Erythroblast (primary cell): ENCODE data around the gene DUSP7.
A peak's percentile ranks its signal among the peaks of the same experiment; 100 is the strongest.

Source experiments
- DNase-seq, 2 experiments: peaks; one replicate each; lab custom pipeline; 2025; lab: John Stamatoyannopoulos, UW
- GATA1 ChIP-seq: IDR thresholded peaks from 2 replicates; pipeline ENCODE4 v1.6.1; 2011; ENCODE audit warnings: low read depth, mild to moderate bottlenecking, control low read depth, low read length, moderate library complexity
- POLR2A ChIP-seq: IDR thresholded peaks from 2 replicates; pipeline ENCODE4 v1.6.1; 2011; ENCODE audit warnings: mild to moderate bottlenecking, low read length

The DUSP7 gene

DNA sequence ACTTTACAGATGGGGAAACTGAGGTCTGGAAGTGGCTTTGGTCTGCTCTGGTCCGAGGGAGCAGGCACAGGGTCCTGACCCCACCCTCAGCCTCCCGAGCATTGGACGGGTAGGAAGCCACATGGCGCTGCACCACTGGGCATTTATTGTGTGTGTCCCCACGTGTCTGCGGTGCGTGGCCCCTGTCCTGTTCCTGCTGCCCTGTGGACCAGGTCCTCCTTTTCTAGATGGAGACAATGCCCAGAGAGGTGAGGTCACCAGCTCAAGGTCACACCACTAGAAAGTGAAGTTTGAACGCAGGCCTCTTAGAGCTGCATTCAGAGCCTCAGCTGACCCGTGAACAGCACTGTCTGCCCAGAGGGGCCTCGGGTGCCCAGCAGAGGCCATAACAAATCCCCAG lies 26.8 kb downstream of the DUSP7 start:
- no peak for DNase-seq
- TF ChIP-seq GATA1 (no peak), POLR2A (no peak)

DNA sequence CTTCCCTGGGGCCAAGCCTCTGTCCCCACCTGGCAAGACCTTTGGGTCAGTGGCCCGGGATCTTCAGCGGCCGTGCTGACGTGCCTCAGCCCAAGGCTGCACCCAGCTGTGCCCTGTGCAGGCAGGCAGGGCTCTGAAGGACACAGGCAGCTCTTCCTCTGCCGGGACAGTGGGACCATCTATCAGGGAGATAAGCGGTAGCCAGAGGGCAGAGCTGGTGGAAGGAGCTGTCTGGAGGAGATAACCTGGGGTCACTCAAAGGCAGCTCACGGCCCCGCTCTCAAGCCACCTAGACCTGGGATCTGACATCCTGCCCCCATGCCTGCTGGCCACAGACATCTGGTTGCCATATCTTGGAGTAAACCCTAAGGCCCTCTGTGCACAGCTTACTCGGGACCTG lies 27.3 kb downstream of the DUSP7 start:
- TF ChIP-seq GATA1 (no peak), POLR2A (no peak)
- DNase-seq, result peak; percentile 58 to 81

DNA sequence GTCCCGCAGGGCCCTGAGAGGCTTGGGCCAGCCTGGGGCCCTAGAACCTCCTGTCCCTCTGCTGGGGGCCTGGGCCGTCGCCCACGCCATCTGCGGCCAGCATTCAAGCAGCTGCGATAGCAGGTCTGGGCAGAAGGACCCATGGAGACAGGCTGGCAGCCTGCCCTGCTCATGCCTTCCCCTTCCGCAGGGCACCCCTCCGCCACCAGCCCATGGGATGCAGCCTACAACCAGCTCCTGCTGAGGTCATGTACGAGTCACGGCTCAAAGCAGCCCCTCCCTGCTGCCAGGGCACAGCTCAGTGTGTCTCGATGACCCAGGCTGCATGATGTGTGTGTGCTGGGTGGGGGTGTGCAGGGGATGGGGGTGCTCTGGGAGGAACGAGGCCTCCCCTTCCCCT lies 27.8 kb downstream of the DUSP7 start:
- DNase-seq, result peak; percentile 24 to 42
- TF ChIP-seq GATA1, result no peak
- no peak for TF ChIP-seq POLR2A

DNA sequence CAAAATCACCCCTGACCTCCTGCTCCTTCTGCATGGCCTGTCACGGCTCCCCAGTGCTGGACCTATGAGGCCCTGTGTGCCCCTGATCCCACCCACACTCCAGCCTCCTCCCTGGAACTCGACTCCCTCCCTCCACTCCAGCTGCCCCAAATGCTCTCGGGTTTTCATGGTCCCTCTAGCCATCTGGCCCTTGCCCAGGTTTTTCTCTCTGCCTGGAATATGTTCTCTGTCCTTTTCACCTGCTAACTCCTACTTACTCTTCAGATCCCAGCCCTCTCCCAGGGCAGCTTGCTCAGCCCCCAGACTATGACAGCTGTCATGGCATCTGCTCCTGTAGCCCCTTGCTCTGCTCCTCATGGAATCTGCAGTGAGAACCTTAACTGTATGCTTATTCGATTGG lies 30.3 kb downstream of the DUSP7 start:
- TF ChIP-seq POLR2A, result no peak
- no peak for TF ChIP-seq GATA1
- no peak for DNase-seq

DNA sequence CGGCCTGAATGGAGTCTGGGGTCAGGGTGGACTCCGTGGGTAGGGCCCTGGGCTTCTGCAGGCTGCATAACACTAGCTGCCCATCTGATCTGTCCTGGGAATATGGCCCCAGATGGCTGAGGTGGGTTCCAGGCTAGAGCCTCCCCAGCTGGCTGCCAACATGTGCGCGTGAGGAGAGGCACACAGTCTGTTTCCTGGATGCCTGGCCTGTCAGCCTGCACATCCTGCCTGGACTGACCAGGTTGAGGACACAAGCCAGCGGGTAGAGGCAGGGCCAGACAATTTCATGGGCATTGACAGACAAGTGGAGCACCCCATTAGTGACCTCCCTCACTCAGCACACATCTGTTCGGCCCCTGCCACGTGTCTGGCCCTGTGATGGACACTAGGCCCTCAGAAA lies 30.9 kb downstream of the DUSP7 start:
- TF ChIP-seq POLR2A (no peak), GATA1 (no peak)
- no peak for DNase-seq

DNA sequence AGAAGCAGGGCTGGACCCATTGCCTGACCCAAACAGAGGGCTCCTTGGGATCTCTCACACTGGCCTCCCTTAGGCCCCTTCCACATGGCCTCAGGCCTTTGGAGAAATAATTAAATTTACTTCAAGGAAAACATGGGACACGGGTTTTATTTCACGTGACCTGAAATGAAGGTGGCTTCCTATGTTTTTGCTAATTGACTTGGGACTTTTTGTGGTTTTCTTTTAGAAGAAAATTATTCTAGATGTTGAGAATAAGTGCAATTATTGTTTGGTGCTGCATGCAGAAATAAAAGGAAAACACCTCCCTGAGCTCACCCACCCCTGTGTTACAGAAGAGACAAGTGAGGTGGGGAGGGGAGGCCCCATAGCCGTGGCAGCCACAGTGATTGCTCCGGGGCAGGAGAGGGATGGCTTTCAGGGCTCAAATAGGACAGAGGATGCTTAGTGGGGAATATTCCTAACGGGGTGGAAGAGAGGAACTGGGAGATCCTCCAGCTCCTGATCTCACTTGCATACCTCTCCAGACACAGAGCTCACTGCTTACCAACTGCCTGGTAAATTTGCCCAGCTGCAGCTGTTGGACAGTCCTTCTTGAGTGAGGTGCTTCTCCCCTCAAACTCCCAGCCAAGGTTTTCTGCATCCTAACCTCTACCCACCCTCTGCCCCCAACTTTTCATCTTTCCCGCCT lies 31.5 kb downstream of the DUSP7 start:
- TF ChIP-seq POLR2A (no peak), GATA1 (no peak)
- no peak for DNase-seq

DNA sequence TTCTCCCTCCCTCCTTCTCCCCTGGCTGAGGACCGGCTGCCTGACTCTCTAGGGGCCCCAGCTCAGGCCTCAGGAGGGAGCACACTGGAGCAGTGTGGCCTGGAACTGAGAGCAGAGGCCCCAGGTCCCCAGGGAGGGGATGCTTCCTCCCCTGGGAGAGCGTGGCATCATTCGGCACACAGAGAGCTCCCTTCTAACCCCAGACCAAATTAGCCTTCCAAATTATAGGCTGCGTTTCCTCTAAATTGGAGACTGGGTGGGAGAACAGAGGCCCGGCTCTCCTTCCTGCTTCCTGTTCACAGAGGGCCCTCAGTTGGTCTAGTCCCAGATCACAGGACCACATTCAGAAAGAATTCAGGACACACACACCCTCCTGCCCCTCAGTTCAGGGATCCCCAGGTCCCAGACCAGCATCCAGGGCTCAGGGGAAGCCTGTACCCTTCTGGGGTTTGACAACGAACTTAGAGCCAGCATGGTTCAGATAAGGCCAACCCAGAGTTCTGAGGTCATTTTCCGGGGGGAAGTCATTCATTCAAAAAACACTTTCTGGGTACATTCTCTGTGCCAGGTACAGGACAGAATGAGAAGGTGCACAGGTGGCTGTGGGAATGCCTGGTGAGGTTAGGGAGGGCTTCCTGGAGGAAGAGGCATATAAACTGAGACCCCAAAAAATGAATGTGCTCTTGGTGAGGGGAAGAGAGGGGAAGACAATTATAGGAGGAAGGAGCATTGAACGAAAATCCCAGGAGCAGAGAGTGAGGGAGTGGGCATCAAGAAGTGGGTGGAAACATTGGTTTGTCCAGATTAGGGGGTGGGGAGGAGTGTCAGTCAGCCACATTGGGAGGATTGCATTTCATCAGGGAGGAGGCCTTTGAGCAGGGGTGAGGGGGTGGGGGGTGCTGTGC lies 32.3 kb downstream of the DUSP7 start:
- DNase-seq, result no peak
- TF ChIP-seq POLR2A (no peak), GATA1 (no peak)

DNA sequence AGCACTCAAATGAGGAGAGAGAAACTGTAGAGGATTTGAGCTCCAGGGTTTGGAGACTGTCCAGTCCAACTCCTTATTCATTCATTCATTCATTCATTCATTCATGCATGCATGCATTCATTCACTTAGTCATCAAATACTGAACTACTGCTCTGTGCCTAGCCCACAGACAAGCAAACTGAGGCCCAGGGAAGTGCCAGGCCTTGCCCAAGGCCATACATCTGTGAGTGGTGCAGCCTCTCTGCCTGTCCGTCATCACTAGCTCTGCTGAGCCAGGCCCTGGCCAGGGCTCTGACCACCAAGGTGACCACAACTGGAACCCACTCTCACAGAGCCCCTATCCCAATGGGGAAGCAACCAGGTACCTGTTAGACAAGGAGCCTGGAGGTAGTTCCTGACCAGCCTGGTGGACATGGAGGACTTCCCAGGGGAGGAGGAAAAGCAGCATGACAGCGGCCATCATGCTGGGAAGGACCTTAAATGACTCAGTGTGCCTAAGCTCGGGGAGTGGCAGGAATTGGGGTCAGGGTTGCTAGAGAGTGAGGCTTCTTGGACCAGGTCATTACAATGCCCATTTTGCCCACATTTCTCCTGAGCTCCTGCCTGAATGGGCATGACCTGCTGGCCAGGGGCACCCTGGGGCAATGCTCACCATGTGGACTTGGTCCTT lies 33.1 kb downstream of the DUSP7 start:
- TF ChIP-seq POLR2A, result no peak
- no peak for TF ChIP-seq GATA1
- no peak for DNase-seq

DNA sequence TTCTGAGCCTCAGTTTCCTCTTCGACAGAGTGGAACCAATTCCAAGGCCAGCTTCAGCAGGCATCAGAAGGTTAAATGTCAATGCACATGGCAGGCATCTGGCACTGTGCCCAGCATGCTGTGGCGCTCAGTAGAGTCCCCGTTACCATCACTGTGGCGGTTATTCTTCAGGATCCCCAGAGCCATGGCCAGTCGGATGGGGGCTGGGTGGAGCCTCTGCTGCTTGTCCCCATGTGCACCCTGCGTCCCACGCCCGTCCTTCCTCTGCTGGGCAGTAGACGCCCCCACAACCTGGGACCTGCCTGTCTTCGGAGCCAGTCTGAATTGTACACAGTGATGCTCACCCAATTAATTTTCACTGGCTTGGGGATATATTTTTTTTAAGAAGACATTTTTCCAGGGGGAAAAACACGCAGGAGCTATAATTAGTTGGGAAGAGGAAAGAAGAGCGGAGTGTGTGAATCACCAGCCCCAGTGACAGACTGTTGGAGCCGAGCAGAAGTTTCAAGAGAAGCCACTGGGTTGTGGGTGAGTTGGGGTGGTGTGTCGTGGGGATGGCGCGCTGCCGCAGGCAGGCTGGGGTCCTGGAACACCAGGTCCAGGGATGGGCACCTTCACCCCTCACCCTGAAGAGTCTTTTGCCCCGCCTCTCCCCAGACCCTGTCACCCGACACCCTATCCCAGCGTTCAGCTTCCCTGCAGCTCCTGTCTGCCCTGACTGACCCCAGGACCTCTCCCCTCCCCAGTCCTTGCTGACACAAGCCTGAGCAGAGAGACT lies 33.9 kb downstream of the DUSP7 start:
- DNase-seq, result no peak
- TF ChIP-seq POLR2A, result no peak
- TF ChIP-seq GATA1, result no peak

DNA sequence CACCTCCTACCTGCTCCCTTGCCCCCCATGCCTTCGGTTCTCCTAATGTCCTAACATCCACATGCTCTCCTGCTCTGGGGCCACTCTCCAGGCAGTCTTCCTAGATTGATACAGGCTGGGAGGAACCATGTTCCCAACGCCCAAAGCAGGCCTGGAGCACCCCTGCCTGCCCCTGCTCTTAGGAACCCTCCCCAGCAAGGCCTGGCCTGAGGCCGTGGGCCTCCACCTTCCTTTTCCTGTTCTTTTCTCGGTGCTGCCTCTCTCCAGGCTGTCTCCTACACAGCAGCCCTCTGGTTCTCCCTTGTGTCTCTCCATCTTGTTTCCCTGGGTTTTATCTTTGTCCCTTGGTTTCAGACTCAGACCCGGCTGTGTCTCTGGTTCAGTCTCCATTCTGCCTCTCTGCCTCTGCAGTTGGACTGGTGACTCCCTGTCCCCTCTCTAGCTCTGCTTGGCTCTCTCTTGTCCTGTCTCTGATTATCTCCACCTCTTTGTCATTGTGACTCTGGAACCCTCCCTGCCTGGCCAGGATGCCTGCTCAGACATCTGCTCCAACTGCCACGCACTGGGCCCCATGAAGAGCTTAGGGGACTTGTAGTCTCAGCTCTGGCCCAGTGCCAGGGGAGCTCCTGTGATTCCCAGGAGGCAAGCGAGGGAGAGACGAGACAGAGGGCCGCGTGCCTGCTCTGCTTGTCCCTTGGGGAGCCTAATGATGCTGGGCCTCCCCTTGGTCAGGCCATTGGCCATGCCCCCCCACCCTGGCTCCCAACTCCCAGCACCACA lies 34.7 kb downstream of the DUSP7 start:
- TF ChIP-seq GATA1 (no peak), POLR2A (no peak)
- DNase-seq, result no peak

DNA sequence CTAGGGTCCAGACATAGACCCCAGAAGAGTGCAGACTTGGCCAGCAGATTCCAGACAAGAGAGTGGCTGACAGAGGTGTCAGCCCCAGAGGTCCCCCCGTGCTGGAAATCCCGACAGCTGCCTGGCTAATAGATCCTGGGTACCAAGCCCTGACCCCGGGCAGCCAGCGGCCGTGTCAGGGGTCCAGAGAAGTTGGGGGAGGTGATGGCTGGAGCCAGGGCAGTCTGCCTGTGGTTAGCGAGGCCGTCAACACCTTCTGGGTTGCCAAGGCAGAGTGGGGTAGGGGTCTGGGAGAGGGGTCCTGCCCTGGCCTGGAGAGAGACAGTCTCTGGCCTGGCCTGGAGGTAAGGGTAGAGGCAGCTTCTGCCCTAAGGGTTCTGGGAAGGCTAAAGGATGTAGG lies 35.6 kb downstream of the DUSP7 start:
- no peak for DNase-seq
- no peak for TF ChIP-seq GATA1
- no peak for TF ChIP-seq POLR2A

DNA sequence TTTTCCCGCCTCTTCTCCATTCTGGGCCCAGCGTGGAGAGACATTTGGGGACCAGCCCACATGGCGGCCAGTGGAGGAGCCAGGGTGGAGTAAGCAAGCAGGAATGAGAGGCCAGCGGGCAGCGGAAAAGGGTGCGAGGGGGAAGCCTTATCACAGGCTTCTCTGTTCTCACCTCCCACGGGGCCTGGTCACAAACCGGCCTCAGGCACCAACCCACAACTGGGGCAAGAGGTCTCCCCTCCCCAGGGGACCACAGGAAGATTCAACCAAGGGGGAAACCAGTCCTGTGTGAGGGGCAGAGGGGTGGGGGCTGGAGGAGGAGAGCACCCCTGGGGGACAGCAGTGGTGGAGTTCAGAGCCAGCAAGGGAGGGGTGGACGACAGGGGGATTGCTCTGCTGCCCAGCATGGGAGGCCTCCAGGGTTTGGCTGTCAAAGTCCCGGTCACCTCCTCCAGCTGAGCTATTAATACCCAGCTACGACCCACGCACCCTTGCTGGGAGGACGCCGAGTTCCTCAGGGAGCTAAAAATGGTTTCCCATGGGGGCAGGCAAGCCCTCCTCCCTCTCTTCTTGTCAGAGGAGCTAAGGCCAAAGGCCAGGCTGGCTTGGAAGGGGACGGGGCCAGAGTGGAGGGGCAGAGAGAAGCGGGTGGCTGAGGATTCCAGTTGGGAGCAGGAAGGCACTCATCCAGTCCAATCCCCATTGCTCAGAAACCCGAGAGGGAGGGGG lies 36.9 kb downstream of the DUSP7 start:
- TF ChIP-seq GATA1 (no peak), POLR2A (no peak)
- DNase-seq, result no peak
